Measurements from ENCODE around the gene GRPEL2.

GRPEL2 gene

DNA sequence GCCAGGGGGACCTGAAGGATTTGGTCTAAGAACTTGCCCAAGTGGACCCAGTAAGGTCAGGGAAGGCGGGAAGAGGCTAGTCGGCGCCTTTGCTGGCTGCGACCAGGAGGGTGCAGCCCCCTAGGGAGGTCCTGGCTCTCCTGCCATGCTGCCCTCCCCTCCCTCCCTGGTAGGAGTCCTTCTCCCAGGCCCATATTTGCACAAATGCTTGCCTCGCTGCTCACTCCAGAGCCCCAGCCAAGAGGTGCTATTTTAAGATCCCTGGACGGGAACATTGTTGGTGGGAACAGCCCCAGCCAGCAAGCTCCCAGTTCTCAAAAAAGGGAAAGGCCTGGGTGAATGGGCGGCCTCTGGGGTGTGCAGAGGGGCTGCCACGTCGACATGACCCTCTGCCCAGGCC, 38.1 kb downstream of the GRPEL2 start:
- TF ChIP-seq, protein P1, sequence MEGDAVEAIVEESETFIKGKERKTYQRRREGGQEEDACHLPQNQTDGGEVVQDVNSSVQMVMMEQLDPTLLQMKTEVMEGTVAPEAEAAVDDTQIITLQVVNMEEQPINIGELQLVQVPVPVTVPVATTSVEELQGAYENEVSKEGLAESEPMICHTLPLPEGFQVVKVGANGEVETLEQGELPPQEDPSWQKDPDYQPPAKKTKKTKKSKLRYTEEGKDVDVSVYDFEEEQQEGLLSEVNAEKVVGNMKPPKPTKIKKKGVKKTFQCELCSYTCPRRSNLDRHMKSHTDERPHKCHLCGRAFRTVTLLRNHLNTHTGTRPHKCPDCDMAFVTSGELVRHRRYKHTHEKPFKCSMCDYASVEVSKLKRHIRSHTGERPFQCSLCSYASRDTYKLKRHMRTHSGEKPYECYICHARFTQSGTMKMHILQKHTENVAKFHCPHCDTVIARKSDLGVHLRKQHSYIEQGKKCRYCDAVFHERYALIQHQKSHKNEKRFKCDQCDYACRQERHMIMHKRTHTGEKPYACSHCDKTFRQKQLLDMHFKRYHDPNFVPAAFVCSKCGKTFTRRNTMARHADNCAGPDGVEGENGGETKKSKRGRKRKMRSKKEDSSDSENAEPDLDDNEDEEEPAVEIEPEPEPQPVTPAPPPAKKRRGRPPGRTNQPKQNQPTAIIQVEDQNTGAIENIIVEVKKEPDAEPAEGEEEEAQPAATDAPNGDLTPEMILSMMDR (IDR thresholded peaks at IDR 0.05; ENCODE audit: unreplicated experiment in 3 of 3), result no peak
- no peak overlapping the region for H3K4me3 Mint-ChIP-seq
- H3K4me1 Mint-ChIP-seq, result peaks cover 86% of the 10 kb centered on the region
- no peaks in the 10 kb centered on the region for H3K9me3 Mint-ChIP-seq
- H3K27me3 Mint-ChIP-seq (ENCODE audit: low read depth), result no peaks in the 10 kb centered on the region
- H3K27ac Mint-ChIP-seq, result peak overlapping the region; percentile 46 to 96 (median 76)
- no peaks in the 10 kb centered on the region for H3K36me3 Mint-ChIP-seq (ENCODE audit: low read depth)

- peak overlapping the region; percentile 81 to 97 (median 86) for H3K27ac Mint-ChIP-seq
- TF ChIP-seq, protein P1 (IDR thresholded peaks at IDR 0.05; ENCODE audit: unreplicated experiment in 3 of 3), result no peak
- no peaks in the 10 kb centered on the region for H3K9me3 Mint-ChIP-seq
- H3K4me3 Mint-ChIP-seq, result peak overlapping the region in 2 of 3 experiments; percentile 18 to 40
- H3K27me3 Mint-ChIP-seq (ENCODE audit: low read depth), result peaks cover 5% of the 10 kb centered on the region
- H3K36me3 Mint-ChIP-seq (ENCODE audit: low read depth), result no peaks in the 10 kb centered on the region
- peaks cover 81% of the 10 kb centered on the region for H3K4me1 Mint-ChIP-seq
Measured at GRCh38 chr5:149386166-149386565, 40.9 kb downstream of the GRPEL2 start.

DNA sequence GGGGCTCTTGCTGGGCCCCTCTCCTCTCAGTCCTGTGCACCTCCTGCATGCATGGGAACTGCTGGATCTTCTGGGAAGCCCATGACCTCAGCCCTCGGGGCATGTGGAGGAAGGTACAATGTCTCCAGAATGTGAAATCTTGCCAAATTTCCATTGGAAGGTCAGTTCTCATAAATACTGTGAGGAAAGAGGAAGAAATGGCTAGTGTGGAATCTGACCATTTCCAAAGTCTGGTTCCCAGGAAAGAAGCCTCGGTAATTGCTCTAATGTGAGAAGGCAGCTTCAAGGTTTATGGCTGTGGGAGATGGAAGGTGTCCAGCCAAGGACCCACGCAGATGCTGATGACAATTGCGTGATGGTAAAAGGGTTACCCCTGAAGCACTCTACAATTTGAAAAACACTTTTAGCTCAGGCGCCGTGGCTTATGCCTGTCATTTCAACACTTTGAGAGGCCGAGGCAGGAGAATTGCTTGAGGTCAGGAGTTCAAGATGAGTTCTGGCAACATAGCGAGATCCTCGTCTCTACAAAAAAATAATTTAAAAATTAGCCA, 41.9 kb downstream of the GRPEL2 start:
- TF ChIP-seq, protein P1 (IDR thresholded peaks at IDR 0.05; ENCODE audit: unreplicated experiment in 3 of 3), result no peak
- Mint-ChIP-seq H3K4me1 (peaks cover 75% of the 10 kb centered on the region), H3K4me3 (peak overlapping the region in 1 of 3 experiments; percentile 2), H3K36me3 (ENCODE audit: low read depth) (no peaks in the 10 kb centered on the region), H3K27ac (peak overlapping the region; percentile 81 to 97 (median 86)), H3K27me3 (ENCODE audit: low read depth) (peaks cover 5% of the 10 kb centered on the region), H3K9me3 (no peaks in the 10 kb centered on the region)

DNA sequence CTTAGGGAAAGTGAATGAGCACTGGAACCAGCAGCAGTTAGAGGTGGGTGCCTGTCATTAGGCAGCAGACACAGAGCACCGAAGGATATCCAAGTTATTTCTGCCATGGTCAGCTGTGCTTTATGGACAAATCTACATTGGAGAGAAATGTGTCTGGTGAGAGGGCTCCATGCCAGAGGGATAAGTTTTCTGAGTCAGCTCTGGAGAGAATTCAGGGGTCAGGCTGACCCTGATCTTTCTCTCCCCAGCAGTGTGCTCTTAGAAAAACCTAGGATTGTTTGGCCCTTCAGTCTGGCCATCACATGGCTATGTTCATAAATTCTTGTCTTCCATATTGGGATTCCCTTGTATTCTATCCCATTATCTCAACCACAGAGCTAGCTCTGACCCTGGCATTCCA, 42.7 kb downstream of the GRPEL2 start:
- TF ChIP-seq, protein P1 (IDR thresholded peaks at IDR 0.05; ENCODE audit: unreplicated experiment in 3 of 3), result no peak
- peaks cover 68% of the 10 kb centered on the region for H3K4me1 Mint-ChIP-seq
- no peaks in the 10 kb centered on the region for H3K9me3 Mint-ChIP-seq
- peaks cover 5% of the 10 kb centered on the region for H3K27me3 Mint-ChIP-seq (ENCODE audit: low read depth)
- H3K27ac Mint-ChIP-seq, result peak overlapping the region; percentile 81 to 90 (median 86)
- no peaks in the 10 kb centered on the region for H3K36me3 Mint-ChIP-seq (ENCODE audit: low read depth)
- peak overlapping the region in 1 of 3 experiments; percentile 59 for H3K4me3 Mint-ChIP-seq

GRCh38 chr5:149388498-149389190, 43.3 kb downstream of the GRPEL2 start:
- H3K4me3 Mint-ChIP-seq, result no peak overlapping the region
- no peaks in the 10 kb centered on the region for H3K36me3 Mint-ChIP-seq (ENCODE audit: low read depth)
- H3K9me3 Mint-ChIP-seq, result no peaks in the 10 kb centered on the region
- TF ChIP-seq, protein P1 (IDR thresholded peaks at IDR 0.05; ENCODE audit: unreplicated experiment in 3 of 3), result no peak
- peak overlapping the region; percentile 81 to 90 (median 86) for H3K27ac Mint-ChIP-seq
- H3K27me3 Mint-ChIP-seq (ENCODE audit: low read depth), result peaks cover 5% of the 10 kb centered on the region
- peaks cover 61% of the 10 kb centered on the region for H3K4me1 Mint-ChIP-seq

Measured in nephron (organoid).